Measurements from ENCODE around the gene CALN1. TPM values are rescaled to one million over a fixed set of nuclear protein-coding genes. Genes with fewer than 3 reads are reported as not detected.

The CALN1 gene
- polyA plus RNA-seq, 1 experiment, result not detected

DNA sequence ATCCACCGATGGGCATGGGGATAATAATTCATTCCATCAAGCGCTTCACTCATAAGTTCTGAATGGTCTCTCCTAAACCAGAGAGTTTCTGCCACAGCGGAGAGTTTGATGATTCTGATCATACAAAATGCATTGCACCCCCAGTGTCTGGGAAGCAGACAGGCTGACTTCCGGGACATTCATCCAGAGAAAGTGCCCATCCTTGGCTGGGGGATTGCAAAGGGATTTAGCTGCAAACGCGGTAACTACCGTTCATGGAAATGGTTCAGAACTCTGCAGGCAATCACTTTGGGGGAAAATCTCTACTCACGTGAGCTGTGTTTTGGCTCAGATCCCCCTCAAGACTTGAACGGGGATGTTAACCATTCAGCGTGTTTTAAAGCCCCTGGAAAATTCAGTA, 33.4 kb upstream of the CALN1 start:
- Histone ChIP-seq H3K4me3 (ENCODE audit: low read depth, low read length) (no peak overlapping the region), H3K9me3 (ENCODE audit: control insufficient read depth, insufficient read depth, low read length) (peaks cover 15% of the 10 kb centered on the region), H3K27me3 (ENCODE audit: control insufficient read depth, insufficient read depth, low read length) (no peaks in the 10 kb centered on the region), H3K27ac (ENCODE audit: low read depth, low read length) (no peak overlapping the region)
- DNase-seq (ENCODE audit: low read depth, low spot score), result no peak
- TF ChIP-seq, protein P1, sequence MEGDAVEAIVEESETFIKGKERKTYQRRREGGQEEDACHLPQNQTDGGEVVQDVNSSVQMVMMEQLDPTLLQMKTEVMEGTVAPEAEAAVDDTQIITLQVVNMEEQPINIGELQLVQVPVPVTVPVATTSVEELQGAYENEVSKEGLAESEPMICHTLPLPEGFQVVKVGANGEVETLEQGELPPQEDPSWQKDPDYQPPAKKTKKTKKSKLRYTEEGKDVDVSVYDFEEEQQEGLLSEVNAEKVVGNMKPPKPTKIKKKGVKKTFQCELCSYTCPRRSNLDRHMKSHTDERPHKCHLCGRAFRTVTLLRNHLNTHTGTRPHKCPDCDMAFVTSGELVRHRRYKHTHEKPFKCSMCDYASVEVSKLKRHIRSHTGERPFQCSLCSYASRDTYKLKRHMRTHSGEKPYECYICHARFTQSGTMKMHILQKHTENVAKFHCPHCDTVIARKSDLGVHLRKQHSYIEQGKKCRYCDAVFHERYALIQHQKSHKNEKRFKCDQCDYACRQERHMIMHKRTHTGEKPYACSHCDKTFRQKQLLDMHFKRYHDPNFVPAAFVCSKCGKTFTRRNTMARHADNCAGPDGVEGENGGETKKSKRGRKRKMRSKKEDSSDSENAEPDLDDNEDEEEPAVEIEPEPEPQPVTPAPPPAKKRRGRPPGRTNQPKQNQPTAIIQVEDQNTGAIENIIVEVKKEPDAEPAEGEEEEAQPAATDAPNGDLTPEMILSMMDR (IDR thresholded peaks at IDR 0.05; ENCODE audit: low read depth, low read length), result no peak
- ChIA-PET POLR2A (no interaction called here), CTCF (no interaction called here)

DNA sequence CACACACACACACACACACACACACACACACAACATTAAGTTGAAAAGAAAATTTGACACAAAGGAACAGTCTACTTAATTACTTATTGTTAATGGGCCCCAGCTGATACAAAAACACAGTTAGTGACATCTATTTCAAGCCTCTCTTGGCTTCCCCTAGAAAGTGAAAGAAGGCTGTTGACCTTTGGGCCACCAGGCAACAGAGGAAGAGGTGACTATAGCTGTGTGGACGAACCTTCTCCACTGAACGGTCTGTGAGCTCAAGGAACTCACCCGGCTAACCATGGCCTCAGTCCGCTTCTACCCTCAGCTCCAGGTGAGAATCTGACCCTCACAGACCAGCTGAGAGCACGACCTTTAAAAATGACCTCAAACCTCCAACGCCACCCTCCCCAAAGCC, 32.9 kb upstream of the CALN1 start:
- no peaks in the 10 kb centered on the region for H3K27me3 ChIP-seq (ENCODE audit: control insufficient read depth, insufficient read depth, low read length)
- no peak overlapping the region for H3K4me3 ChIP-seq (ENCODE audit: low read depth, low read length)
- CTCF ChIA-PET, result no interaction called here
- no peak for DNase-seq (ENCODE audit: low read depth, low spot score)
- peaks cover 15% of the 10 kb centered on the region for H3K9me3 ChIP-seq (ENCODE audit: control insufficient read depth, insufficient read depth, low read length)
- POLR2A ChIA-PET, result no interaction called here
- TF ChIP-seq, protein P1 (IDR thresholded peaks at IDR 0.05; ENCODE audit: low read depth, low read length), result no peak
- H3K27ac ChIP-seq (ENCODE audit: low read depth, low read length), result no peak overlapping the region

DNA sequence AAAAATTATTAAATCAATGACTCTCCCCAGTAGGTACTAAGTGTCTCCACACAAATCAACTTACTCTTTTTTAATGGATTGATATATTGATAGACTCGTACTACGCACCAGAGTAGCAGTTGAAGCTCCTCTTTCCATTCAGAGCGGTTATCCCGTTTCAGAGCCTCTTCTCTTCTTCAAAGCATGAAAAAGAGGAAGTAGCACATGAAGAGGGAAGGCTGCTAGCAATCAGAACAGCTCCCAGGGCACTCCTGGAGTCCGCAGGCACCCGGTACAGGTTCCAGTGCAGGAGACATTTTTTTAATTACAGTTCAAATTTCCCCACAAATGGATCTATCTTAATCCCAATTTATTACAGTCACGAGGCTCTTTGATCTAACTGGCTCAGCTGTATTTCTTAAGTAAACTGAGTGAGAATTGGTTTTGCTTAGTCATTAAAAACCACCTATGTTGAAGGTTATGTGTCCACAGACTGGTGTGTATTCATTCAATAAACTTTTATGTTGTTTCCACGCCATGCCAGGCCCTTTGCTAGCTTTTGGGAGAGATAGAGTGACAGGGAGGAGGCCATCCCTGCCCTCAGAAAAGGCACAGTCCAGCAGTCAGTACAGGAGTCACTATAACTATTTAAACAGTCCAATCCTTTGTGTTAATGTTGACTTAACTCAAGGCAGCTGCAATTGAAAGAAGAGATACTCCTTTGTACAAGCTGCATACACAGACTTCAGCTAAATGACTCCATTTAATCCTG, 32.1 kb upstream of the CALN1 start:
- Histone ChIP-seq H3K27me3 (ENCODE audit: control insufficient read depth, insufficient read depth, low read length) (no peaks in the 10 kb centered on the region), H3K9me3 (ENCODE audit: control insufficient read depth, insufficient read depth, low read length) (peaks cover 12% of the 10 kb centered on the region), H3K4me3 (ENCODE audit: low read depth, low read length) (no peak overlapping the region), H3K27ac (ENCODE audit: low read depth, low read length) (no peak overlapping the region)
- TF ChIP-seq, protein P1 (IDR thresholded peaks at IDR 0.05; ENCODE audit: low read depth, low read length), result no peak
- CTCF ChIA-PET, result no interaction called here
- DNase-seq (ENCODE audit: low read depth, low spot score), result no peak
- POLR2A ChIA-PET, result no interaction called here

DNA sequence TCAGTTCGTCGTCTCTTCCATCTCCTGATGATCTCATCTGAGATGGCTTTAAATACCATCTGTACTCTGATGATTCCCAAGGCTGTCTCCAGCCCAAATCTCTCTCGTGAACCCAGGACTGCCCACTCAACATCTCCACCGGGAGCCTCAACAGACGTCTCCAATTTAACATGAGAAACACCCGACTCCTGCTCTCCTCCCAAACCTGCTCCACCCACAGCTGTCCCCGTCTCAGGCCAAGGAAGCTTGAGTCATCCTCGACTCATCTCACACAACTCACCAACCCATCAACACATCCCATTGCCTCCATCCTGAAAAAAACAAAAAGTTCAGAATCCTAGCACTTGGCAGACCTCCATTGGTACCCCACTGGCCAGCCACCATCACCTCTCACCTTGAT, 29.7 kb upstream of the CALN1 start:
- no peak overlapping the region for H3K4me3 ChIP-seq (ENCODE audit: low read depth, low read length)
- H3K9me3 ChIP-seq (ENCODE audit: control insufficient read depth, insufficient read depth, low read length), result no peaks in the 10 kb centered on the region
- H3K27me3 ChIP-seq (ENCODE audit: control insufficient read depth, insufficient read depth, low read length), result no peaks in the 10 kb centered on the region
- H3K27ac ChIP-seq (ENCODE audit: low read depth, low read length), result no peak overlapping the region
- CTCF ChIA-PET, result no interaction called here
- POLR2A ChIA-PET, result no interaction called here
- TF ChIP-seq, protein P1 (IDR thresholded peaks at IDR 0.05; ENCODE audit: low read depth, low read length), result no peak
- DNase-seq (ENCODE audit: low read depth, low spot score), result no peak

DNA sequence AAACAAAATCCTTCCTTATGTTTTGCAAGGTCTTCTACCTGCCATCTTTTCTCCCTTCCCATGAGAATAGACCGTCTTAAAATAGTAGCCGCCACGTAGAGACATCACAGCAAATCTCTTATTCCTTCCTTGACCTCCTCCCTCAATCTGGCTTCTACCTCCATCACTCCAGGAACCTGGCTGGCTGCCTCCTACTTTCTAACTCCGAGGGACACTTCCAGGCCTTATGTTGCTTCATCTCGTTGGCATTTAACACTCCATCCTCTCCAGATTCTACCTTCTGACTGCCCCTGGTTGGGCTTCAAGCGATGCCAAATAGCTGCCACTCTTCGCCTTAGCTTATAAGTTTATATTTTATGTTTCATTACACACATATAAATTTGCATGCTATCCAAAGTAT, 26.4 kb upstream of the CALN1 start:
- CTCF ChIA-PET, result no interaction called here

More for the DNA sequence above, 26.4 kb upstream of the CALN1 start:
- POLR2A ChIA-PET, result no interaction called here
- H3K27ac ChIP-seq (ENCODE audit: low read depth, low read length), result no peak overlapping the region
- no peaks in the 10 kb centered on the region for H3K27me3 ChIP-seq (ENCODE audit: control insufficient read depth, insufficient read depth, low read length)
- H3K9me3 ChIP-seq (ENCODE audit: control insufficient read depth, insufficient read depth, low read length), result peaks cover 5% of the 10 kb centered on the region
- H3K4me3 ChIP-seq (ENCODE audit: low read depth, low read length), result no peak overlapping the region
- TF ChIP-seq, protein P1 (IDR thresholded peaks at IDR 0.05; ENCODE audit: low read depth, low read length), result no peak
- no peak for DNase-seq (ENCODE audit: low read depth, low spot score)

Measured in AG04450 (cell line).